ENCODE data around the gene UCN2. TPM values are rescaled to one million over a fixed set of nuclear protein-coding genes. Genes with fewer than 3 reads are reported as not detected.

The UCN2 gene
- total and polyA plus RNA-seq, 9 of the 15 experiments (the other 6 are each of a cell fraction or from before 2014, with no cell fraction given), result 0.08 to 0.11 TPM; not detected in 7

- TF ChIP-seq TRIM25 (IDR thresholded peaks at IDR 0.05; ENCODE audit: borderline replicate concordance) (no peak), NELFE (IDR thresholded peaks at IDR 0.05; ENCODE audit: insufficient read depth, insufficient read length) (no peak), JUN (IDR thresholded peaks at IDR 0.05; ENCODE audit: borderline replicate concordance, low read depth, low read length) (no peak), JUN (CRISPR knock-in tag; IDR thresholded peaks at IDR 0.05; ENCODE audit: borderline replicate concordance) (no peak), ZNF76 (CRISPR knock-in tag; IDR thresholded peaks at IDR 0.05; ENCODE audit: borderline replicate concordance) (no peak), TBL1XR1 (IDR thresholded peaks at IDR 0.05; ENCODE audit: low read length in 2 of 2) (peak in 1 of 2 experiments; percentile 50; a peak in 1 of 4 replicates), NR2F6 (CRISPR knock-in tag; IDR thresholded peaks at IDR 0.05) (no peak), MLX (CRISPR knock-in tag; conservative IDR thresholded peaks at IDR 0.05) (no peak), PHTF2 (CRISPR knock-in tag; IDR thresholded peaks at IDR 0.05) (no peak), HDAC8 (tag; IDR thresholded peaks at IDR 0.05) (no peak), YBX1 (IDR thresholded peaks at IDR 0.05) (no peak), GTF2B (IDR thresholded peaks at IDR 0.05; ENCODE audit: extremely low read depth, insufficient read length) (no peak), DDX20 (tag; IDR thresholded peaks at IDR 0.05; ENCODE audit: low read depth) (no peak), CREB3 (tag; conservative IDR thresholded peaks at IDR 0.05; ENCODE audit: low read depth) (no peak), CBX8 (IDR thresholded peaks at IDR 0.05; ENCODE audit: borderline replicate concordance, extremely low read depth, low read depth, low read length, poor library complexity, severe bottlenecking) (no peak), TFAM (CRISPR knock-in tag; conservative IDR thresholded peaks at IDR 0.05) (no peak), VEZF1 (CRISPR knock-in tag; IDR thresholded peaks at IDR 0.05) (no peak; the same call in 1 of the 2 replicates), SIRT6 (IDR thresholded peaks at IDR 0.05; ENCODE audit: low read depth, low read length) (no peak), ZNF696 (CRISPR knock-in tag; conservative IDR thresholded peaks at IDR 0.05) (no peak), TRIM24 (IDR thresholded peaks at IDR 0.05) (0 out of 4 replicates have a peak, but pooled peaks of 1 of the 2 experiments have one; percentile 8), ARNT (IDR thresholded peaks at IDR 0.05) (no peak), SMARCA5 (IDR thresholded peaks at IDR 0.05) (no peak), MIER1 (IDR thresholded peaks at IDR 0.05; ENCODE audit: low read depth) (no peak)
These were observed 8.2 kb downstream of the UCN2 start (continued) for GRCh38 chr3:48555231-48555948.

Data from K562 (cell line).